K562 (cell line): ENCODE measurements around the gene GCGR. TPM values are rescaled to one million over a fixed set of nuclear protein-coding genes. Genes with fewer than 3 reads are reported as not detected.

Experiments
- ADNP ChIP-seq: fragments of 200-800 bp; sonication (Bioruptor generic); IDR thresholded peaks from 2 replicates; pipeline ENCODE4 v1.6.1; 2016; ENCODE audit warnings: missing genetic modification characterization, missing compliant biosample characterization
- ARID1B ChIP-seq: fragments of 450-650 bp; IDR thresholded peaks from 2 replicates; pipeline ENCODE4 v1.6.1; 2016; ENCODE audit warnings: antibody characterized with exemption, mild to moderate bottlenecking, inconsistent platforms
- HMGN3 ChIP-seq: IDR thresholded peaks from 2 replicates; pipeline ENCODE4 v1.6.1; 2011; ENCODE audit warnings: borderline replicate concordance, low read depth, mild to moderate bottlenecking, mixed read lengths, low read length; ENCODE audit not compliant: insufficient read length; ENCODE audit errors: extremely low read depth
- ID3 ChIP-seq, 2 experiments: fragments of 250-450 bp in 1 of 2; fragments of 450-650 bp in 1 of 2; sonication (Bioruptor Pico) in 1 of 2; IDR thresholded peaks; 2 replicates each; pipeline versions ENCODE4 v1.6.1 to v1.8.0; 2016 to 2021; ENCODE audit warnings: mild to moderate bottlenecking in 2 of 2, moderate library complexity in 2 of 2, missing compliant biosample characterization in 1 of 2, missing genetic modification characterization in 1 of 2
- JUN ChIP-seq, 2 experiments: sonication (generic) in 1 of 2; formaldehyde crosslinking in 1 of 2; IDR thresholded peaks; 2 replicates each; pipeline versions ENCODE4 v1.6.1 to v1.8.0; 2012 to 2022; ENCODE audit warnings: borderline replicate concordance in 2 of 2, mild to moderate bottlenecking in 2 of 2, improper control_type of control experiment in 1 of 2, low read depth in 1 of 2, low read length in 1 of 2, missing genetic modification reagents in 1 of 2
- KAT2B ChIP-seq: IDR thresholded peaks from one replicate; pipeline ENCODE4 v1.6.1; 2012; ENCODE audit warnings: low read depth, mild to moderate bottlenecking, control low read depth, inconsistent platforms, low read length, moderate library complexity
- L3MBTL2 ChIP-seq: fragments of 450-650 bp; IDR thresholded peaks from 2 replicates; pipeline ENCODE4 v1.6.1; 2016; ENCODE audit warnings: mild to moderate bottlenecking, moderate library complexity
- MTA3 ChIP-seq: fragments of 450-650 bp; formaldehyde crosslinking; IDR thresholded peaks from 2 replicates; pipeline ENCODE4 v1.6.1; 2017; ENCODE audit warnings: mild to moderate bottlenecking, borderline replicate concordance
- PCBP2 ChIP-seq: fragments of 200-400 bp; formaldehyde crosslinking; IDR thresholded peaks from 2 replicates; pipeline ENCODE4 v1.6.1; 2018; ENCODE audit warnings: low read length, low read depth, mild to moderate bottlenecking, moderate library complexity; ENCODE audit not compliant: poor library complexity, severe bottlenecking
- PML ChIP-seq: IDR thresholded peaks from 2 replicates; pipeline ENCODE4 v1.6.1; 2012; ENCODE audit warnings: low read length, inconsistent platforms
- SIN3A ChIP-seq, 2 experiments: fragments of 150-350 bp in 1 of 2; IDR thresholded peaks; 2 replicates each; pipeline ENCODE4 v1.6.1; 2011 to 2016; ENCODE audit warnings: borderline replicate concordance in 2 of 2, low read depth in 2 of 2, low read length in 2 of 2, mild to moderate bottlenecking in 2 of 2, moderate library complexity in 2 of 2; ENCODE audit not compliant: control insufficient read depth in 1 of 2
- SIN3B ChIP-seq: fragments of 450-650 bp; IDR thresholded peaks from 2 replicates; pipeline ENCODE4 v1.6.1; 2017; ENCODE audit warnings: low read depth, mild to moderate bottlenecking, moderate library complexity
- SRSF9 ChIP-seq: fragments of 200-400 bp; formaldehyde crosslinking; IDR thresholded peaks from 2 replicates; pipeline ENCODE4 v1.6.1; 2017; ENCODE audit warnings: low read depth, low read length, borderline replicate concordance
- STAG1 ChIP-seq: sonication (generic); formaldehyde crosslinking; IDR thresholded peaks from 2 replicates; pipeline ENCODE4 v1.5.0; 2020; ENCODE audit warnings: missing genetic modification reagents, borderline replicate concordance
- TAF1 ChIP-seq: IDR thresholded peaks from 2 replicates; pipeline ENCODE4 v1.6.1; 2011; ENCODE audit warnings: mild to moderate bottlenecking, low read length, moderate library complexity; ENCODE audit not compliant: insufficient read depth, control insufficient read depth, severe bottlenecking; ENCODE audit errors: extremely low read depth
- TGIF2 ChIP-seq: sonication (generic); formaldehyde crosslinking; IDR thresholded peaks from 2 replicates; pipeline ENCODE4 v1.8.1; 2022; ENCODE audit warnings: mild to moderate bottlenecking, missing genetic modification reagents, moderate library complexity
- YBX1 ChIP-seq: fragments of 450-650 bp; IDR thresholded peaks from 2 replicates; pipeline ENCODE4 v1.7.1; 2016; ENCODE audit warnings: mild to moderate bottlenecking
- ZNF12 ChIP-seq: sonication (generic); formaldehyde crosslinking; IDR thresholded peaks from 2 replicates; pipeline ENCODE4 v1.4.0; 2020; ENCODE audit warnings: mild to moderate bottlenecking, missing genetic modification reagents
- ZNF212 ChIP-seq: fragments of 450-650 bp; formaldehyde crosslinking; IDR thresholded peaks from 2 replicates; pipeline ENCODE4 v1.4.0; 2020; ENCODE audit warnings: mild to moderate bottlenecking
- ZNF224 ChIP-seq: sonication (generic); formaldehyde crosslinking; IDR thresholded peaks from 2 replicates; pipeline ENCODE4 v1.8.0; 2022; ENCODE audit warnings: mild to moderate bottlenecking, missing genetic modification reagents
- ZNF583 ChIP-seq: fragments of 250-450 bp; sonication (Bioruptor Pico); IDR thresholded peaks from 2 replicates; pipeline ENCODE4 v1.4.0; 2020
- ZNF589 ChIP-seq: fragments of 200-800 bp; sonication (Bioruptor generic); IDR thresholded peaks from 2 replicates; pipeline ENCODE4 v1.6.1; 2016; ENCODE audit warnings: low read depth, missing genetic modification characterization, missing compliant biosample characterization
- polyA plus RNA-seq, 8 experiments: library from polyadenylated mRNA; depleted of rRNA in 4 of 8; stranded (reverse) in 5 of 8; unstranded in 3 of 8; fragments of >200 nt; fragmentation: Nextera tagmentation in 2 of 8; fragmentation: Illumina TruSeq in 1 of 8; extraction: Ambion mirVana in 2 of 8; extraction: Trizol in 1 of 8; gene quantifications; 2 replicates each; pipeline versions ENCODE4 v1.2.1 to v1.2.3, GENCODE V29; 2011 to 2014; ENCODE audit warnings: inconsistent platforms in 1 of 8, missing spikeins in 1 of 8
- total RNA-seq, 7 experiments: library from RNA; depleted of rRNA in 6 of 7; stranded (reverse); fragments of >200 nt in 6 of 7; fragmentation: Illumina TruSeq in 2 of 7; extraction: Trizol in 2 of 7; gene quantifications; 2 replicates each; pipeline versions ENCODE4 v1.2.1 to v1.2.3, GENCODE V29; 2011 to 2021; ENCODE audit warnings: low replicate concordance in 1 of 7
- TF ChIP-seq, protein P1 (sequence below), 3 experiments: fragments of 200-800 bp in 1 of 3; sonication (Bioruptor generic) in 1 of 3; sonication (generic) in 1 of 3; formaldehyde crosslinking in 1 of 3; IDR thresholded peaks; 2 replicates each; pipeline versions ENCODE4 v1.6.1 to v1.8.0; 2016 to 2022; ENCODE audit warnings: mild to moderate bottlenecking in 2 of 3, missing compliant biosample characterization in 2 of 3, missing genetic modification characterization in 2 of 3, missing genetic modification reagents in 1 of 3

Gene GCGR
- total and polyA plus RNA-seq, 9 of the 15 experiments (the other 6 are each of a cell fraction or from before 2014, with no cell fraction given): not detected

DNA sequence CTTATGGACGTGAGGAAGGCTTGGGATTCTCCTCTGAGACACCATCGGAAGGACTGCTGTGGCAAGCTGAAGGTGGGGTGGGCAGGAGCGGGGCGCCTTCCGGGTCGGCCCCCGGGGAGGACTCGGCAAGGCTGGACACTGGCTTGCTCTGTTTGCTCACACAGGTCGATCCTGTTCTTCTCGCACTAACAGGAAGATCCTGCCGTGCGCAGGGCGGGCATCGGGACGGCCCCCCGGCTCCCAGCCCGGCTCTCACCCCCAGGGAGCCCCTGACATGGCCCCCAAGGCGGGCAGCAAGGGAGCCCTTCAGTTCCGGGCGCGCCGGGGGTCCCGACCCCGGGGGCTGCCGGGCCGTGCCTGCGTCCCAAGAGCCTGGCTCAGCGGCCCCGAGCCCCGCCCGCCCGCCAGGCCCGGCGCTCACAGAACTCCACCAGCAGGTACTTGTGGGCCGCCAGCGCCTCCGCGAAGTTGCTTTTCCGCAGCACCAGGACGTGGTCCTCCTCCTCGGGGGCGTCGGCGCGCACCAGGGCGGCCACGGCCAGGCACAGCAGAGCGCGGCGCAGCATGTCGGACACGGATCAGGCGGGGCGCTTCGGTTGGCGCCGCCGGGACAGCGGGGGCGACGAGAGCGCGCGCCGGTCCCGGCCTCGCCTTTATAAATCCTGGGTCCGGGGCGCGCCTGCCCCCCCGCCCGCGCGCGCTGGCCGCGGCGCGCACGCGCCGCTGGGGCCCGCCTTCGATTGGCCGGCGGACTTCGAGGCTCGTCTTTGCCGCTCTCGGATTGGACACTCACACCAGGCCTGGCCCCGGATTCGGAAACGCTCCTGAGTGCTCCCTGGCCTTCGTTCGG lies 56.2 kb downstream of the GCGR start, which contains the start of gene P4HB (continued):
- TF ChIP-seq JUN (IDR thresholded peaks at IDR 0.05; ENCODE audit: borderline replicate concordance, low read depth, low read length) (no peak), JUN (CRISPR knock-in tag; IDR thresholded peaks at IDR 0.05; ENCODE audit: borderline replicate concordance) (0 out of 2 replicates have a peak, but pooled peaks have one; percentile 78), YBX1 (no peak), STAG1 (CRISPR knock-in tag) (no peak), L3MBTL2 (no peak), ZNF212 (CRISPR knock-in tag) (0 out of 2 replicates have a peak, but pooled peaks have one; percentile 52), ZNF224 (CRISPR knock-in tag) (no peak), ADNP (tag) (no peak), SRSF9 (no peak), HMGN3 (peak; percentile 25), ARID1B (no peak), TAF1 (peak; percentile 67), SIN3A (IDR thresholded peaks at IDR 0.05; ENCODE audit: borderline replicate concordance in 2 of 2, control insufficient read depth in 1 of 2, low read depth in 2 of 2, low read length in 2 of 2) (peak in 1 of 2 experiments; percentile 68; a peak in 1 of 4 replicates), PML (0 out of 2 replicates have a peak, but pooled peaks have one; percentile 42), SIN3B (peak; percentile 74), KAT2B (no peak), ZNF583 (CRISPR knock-in tag) (peak; percentile 92; the same call in 1 of the 2 replicates), ID3 (CRISPR knock-in tag; IDR thresholded peaks at IDR 0.05) (no peak), ID3 (tag; IDR thresholded peaks at IDR 0.05) (peak; percentile 73; the same call in 1 of the 2 replicates), ZNF589 (CRISPR knock-in tag) (no peak), PCBP2 (peak; percentile 51), TGIF2 (CRISPR knock-in tag) (0 out of 2 replicates have a peak, but pooled peaks have one; percentile 54), MTA3 (peak; percentile 57; the same call in 1 of the 2 replicates), ZNF12 (CRISPR knock-in tag) (peak; percentile 68; the same call in 1 of the 2 replicates)
- TF ChIP-seq, protein P1, sequence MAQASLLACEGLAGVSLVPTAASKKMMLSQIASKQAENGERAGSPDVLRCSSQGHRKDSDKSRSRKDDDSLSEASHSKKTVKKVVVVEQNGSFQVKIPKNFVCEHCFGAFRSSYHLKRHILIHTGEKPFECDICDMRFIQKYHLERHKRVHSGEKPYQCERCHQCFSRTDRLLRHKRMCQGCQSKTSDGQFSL (CRISPR knock-in tag; IDR thresholded peaks at IDR 0.05): 0 out of 2 replicates have a peak, but pooled peaks have one; percentile 24
- TF ChIP-seq, protein P1 (tag; IDR thresholded peaks at IDR 0.05): peak in 1 of 2 experiments; percentile 73; a peak in 2 of 4 replicates
